ENCODE data around the gene CD55. TPM values are rescaled to one million over a fixed set of nuclear protein-coding genes. Genes with fewer than 3 reads are reported as not detected.
A peak's percentile ranks its signal among the peaks of the same experiment; 100 is the strongest.

The CD55 gene
- total RNA-seq, 1 donor from 2014 or later: 30.6 TPM

DNA sequence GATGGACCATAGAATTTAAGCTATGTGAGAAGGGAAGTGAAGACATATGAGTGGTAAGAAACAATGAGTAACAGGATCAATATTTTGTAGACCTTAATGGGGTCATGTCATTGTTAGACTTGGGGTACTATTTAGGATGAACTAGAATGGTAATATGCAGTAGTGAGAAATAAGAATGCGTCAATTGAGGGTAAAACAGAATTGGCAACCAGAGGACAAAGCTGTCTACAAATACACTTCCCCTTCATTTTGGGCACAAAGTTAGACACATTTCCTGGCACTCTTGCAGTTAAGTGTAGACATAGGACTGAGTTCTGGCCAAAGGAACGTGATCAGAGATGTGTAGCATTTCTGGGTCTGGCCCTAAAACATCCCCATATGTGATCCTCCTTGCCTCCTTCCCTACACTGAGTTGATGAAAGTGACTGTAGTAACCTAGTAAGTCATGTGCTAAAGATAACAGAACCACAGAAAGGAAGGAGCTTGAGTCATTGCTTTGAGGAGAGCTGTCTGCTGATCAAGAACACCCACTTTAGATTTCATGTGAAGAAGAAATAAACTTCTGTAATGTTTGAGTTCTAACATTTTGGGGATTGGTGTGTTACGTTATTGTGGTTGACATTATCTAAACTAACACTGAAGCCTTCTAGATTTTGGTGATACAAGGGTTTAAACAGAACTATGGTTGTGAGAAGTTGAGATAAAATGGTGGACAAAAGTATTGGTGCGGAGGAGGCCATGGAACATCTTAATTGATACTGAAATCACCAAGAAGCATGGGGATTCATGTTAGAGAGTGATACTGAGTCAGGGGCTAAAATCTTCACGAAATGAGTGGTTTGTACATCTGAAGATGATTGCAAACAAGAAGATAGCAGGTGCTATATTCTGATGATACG, 41.7 kb downstream of the CD55 start:
- DNase-seq: no peak

DNA sequence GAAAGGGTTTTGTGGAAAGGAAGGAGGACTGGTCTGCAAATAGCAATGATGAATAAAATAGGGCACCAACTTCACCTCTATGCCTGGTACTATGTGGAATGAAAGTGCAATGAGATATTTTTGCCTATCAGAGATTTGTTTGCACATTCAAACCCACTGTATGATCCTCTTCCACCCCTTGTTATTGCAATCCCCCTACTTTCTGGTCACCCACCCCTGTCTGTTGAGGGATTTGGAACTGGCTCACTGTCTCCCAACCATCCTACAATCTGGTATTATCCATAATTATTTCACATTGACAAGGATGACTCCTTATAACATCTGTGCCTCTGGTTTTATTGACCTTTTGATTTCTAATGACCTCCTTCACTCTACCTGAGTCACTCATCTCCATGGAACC, 42.4 kb downstream of the CD55 start:
- no peak for DNase-seq

DNA sequence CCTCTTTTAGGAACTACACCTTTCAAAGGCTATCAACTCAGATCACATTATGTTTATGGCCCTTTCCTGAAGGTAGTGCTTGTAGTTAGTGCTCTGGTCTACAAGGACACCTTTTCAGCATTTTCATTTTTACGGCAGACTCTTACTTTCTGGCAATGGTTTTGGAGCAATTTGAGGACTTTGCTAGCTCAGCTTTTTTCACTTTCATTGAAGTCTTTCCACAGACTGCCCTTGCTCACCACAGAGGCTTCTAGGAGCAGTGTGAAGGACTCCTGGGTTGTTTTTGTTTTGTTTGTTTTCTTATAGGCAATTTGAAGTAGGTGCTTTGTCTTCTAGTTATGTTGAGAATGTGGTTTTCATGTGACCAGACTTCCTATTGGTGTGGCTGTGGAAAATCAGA, 43.1 kb downstream of the CD55 start:
- DNase-seq: no peak

DNA sequence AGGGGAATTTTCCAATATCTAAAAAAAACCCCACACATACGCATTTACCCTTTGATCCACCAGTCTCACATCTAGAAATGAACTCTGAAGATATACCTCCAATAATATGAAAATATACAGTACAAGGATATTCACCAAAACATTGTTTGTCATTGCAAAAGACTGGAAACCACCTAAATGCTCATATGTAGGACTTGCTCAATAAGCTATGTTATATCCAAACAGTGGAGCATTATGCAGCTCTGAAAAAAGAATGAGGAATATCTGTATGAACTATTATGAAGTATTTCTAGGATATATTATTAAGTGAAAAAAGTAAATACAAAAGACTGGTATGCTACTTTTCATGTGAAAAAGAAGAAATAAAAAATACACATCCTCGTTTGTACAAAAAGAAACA, 43.6 kb downstream of the CD55 start:
- no peak for DNase-seq

DNA sequence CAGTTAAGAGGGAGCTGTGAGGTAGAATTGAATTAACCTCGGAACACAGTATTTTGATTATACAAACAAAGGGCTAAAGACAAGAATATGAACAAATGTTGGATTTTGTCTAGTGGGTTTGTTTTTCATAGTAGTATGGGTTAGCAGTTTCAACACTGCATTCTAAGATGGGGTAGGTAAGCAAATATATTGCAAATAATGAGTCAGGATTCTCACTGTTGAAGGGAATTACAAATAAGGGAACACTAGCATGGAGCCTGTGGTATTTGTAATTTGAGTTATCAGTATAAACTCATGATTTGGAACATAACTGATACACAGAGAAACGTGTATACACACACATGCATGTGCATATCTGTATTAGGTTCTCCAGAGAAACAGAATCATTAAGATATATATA, 44.5 kb downstream of the CD55 start:
- no peak for DNase-seq

DNA sequence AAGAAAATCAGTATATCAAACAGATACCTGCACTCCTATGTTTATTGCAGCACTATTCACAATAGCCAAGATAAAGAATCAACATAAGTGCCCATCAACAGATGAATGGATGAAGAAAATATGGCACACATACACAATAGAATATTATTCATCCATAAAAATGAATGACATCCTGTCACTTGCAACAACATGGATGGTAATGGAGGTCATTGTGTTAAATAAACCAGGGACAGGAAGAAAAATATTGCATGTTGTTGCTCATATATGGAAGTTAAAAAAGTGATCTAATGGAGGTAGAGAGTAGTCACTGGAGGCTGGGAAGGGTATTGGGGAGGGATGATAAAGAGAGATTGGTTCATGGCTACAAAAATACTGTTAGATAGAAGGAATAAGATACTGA, 67.2 kb downstream of the CD55 start:
- no peak for DNase-seq

DNA sequence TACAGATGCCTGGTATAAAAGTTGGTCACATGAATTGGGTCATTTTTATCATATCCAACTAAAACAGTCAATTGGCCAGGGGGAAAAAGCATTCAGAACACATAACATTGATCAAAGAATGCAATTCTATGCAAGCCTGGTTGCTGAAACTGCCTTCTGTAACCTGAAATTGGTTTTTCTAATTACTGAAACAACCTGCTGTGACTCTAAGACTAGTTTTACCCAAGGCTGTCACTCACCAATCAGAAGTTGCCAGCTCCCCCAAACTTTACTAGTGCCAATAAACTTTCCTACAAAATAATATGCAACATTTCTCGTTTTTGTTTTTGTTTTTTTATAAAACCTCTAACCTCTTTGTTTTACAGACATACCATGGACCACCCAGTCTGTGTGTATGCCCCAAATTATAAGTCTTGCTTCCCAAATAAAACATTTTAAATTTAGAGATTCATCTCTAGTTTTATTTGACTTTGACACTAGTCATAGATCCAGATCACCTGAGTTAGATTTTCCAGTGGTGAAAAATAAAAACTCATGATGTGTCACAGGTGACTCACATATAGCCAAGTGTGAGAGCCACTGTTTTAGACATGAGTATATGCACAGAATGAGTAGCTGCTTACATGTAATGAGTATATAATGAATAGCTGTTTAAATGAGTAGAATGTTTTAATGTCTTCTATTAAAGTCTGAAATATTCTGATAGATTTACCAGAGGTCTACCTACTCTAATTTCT, 68.4 kb downstream of the CD55 start:
- DNase-seq: no peak

DNA sequence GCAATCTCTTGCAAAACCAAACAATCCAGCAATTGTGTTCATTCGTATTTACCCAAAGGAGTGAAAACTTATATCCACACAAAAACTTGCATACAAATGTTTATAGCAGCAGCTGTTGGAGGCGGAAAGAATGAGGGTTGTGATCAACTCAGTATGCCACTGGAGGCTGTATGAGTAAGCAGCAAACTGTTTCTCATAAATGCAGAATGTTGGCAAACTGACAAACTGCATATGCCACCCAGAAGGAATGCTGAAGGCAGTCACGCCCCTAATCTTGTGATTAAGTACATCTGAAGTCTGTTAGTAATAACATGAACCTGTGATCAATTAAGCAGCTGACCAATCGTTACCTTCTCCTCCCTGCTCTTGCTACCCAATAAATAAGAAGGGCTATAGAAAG, 72.1 kb downstream of the CD55 start:
- peak; percentile 48 for DNase-seq

DNA sequence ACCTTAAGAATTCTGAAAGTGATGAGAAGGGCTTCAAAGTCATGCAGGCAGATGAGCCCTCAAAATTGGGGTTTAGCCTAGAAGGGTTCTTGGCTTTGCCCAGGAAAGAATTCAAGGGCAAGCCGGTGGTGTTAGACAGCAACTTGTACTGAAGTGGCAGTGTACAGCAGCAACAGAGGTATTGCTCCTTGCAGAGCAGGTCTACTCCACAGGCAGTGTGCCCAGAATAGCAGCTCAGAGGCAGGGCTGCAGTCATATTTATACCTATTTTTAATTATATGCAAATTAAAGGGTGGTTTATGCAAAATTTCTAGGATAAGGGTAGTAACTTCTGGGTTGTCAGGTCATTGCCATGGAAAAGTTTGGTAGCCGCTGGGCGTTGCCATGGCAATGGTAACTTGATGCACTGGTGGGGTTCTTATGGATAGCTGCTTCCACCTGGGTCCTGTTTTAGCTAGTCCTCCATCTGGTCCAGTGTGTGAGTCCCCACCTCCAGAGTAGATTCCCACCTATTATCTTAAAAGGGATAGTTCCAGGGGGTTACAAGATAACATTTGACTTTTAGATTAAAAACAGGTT, 74.8 kb downstream of the CD55 start:
- DNase-seq: no peak

DNA sequence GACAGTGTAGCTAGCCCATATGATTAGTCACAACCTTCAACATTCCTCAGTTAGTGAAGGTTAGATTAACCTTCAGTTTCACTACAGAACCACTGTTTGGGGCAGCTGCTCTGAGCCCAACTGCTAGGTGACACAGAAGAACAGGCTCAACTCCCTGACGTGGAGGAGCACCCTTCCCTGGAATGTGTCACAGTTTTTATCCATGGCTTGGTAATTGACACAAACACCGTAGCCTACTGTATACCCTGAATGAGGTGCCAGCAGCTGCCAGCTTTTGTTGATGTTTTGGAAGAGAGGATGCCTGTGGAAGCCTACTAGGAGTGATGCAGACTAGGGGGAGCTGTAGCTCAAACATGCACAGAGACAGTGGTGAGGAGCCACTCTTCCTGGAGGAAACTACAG, 76.0 kb downstream of the CD55 start:
- no peak for DNase-seq

DNA sequence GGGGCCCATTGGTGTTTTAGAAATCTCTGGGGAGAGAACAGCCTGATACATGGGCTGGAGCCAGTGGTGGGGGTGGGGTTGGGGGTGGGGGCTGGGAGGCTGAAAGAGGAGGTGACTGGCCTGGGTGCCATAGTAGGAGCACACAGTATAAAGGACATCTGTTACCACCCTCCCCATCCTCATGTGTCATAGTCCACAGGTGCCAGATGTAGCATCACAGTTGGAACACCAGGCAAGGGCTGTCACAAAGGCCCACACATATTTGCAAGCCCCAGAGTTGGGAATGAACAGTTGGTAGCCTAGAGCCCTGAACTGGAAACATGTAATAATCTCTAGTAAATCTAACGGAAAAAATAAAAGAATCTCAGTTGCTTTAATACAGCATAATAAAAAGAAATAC, 77.5 kb downstream of the CD55 start:
- DNase-seq: no peak

DNA sequence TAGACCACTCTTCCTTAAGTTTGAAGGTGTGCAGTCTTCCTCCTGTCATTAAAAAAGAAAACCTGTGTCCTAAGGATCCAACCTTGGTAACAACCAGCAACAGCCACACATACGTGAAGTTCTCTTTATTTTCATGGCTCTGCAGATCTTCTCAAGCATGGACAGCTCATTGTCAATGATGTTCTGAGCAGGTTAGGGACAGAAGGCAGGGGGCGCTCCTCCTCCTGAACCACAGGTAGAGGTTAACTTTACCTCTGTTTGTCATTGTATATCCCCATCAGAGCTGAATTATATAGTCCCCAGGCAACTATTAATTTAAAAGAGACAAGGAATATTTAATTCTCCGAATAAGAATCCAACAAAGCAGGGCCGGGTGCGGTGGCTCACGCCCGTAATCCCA, 80.1 kb downstream of the CD55 start:
- DNase-seq: no peak

DNA sequence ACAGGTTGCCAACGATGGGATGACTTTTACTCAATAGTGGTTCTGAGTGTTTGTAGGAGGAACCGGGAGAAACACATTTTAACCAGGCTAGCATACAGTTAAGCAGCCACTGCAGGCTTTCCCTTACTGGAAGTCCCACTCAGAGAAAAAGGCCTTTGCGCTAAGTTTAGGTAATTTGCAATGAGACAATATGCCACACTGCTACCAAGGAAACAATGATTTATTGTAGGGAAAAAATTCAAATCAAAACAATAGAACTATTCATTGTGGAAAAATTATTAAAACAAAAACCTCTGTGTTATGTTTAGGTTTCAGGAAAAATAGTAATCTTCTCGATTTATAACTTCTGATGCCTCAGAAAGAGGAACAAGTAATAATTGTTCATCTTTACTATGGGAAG, 81.3 kb downstream of the CD55 start:
- DNase-seq: no peak

DNA sequence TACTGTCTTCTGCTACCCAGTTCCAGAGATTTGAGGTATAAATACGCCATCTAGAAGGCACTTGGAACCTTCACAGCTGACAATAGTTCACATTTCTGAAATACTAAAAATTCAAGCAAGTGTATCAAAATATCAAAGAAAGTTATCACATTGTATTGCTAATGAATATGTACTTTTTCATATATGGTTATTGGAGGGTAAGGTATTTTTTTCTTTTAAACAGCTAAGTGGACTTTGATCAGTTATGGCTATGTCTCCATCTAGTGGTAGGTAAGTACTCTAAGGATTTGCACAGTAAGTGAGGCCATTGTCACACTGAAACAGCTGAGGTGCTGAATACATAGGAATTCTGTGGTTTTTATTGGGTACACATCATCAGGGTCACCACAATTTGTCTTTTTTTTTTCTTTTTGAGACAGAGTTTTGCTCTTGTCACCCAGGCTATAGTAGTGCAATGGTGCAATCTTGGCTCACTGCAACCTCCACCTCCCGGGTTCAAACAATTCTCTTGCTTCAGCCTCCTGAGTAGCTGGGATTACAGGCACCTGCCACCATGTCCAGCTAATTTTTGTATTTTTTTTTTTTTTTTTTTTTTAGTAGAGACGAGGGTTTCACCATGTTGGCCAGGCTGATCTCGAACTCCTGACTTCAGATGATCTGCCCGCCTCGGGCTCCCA, 83.5 kb downstream of the CD55 start:
- DNase-seq: peak; percentile 72

DNA sequence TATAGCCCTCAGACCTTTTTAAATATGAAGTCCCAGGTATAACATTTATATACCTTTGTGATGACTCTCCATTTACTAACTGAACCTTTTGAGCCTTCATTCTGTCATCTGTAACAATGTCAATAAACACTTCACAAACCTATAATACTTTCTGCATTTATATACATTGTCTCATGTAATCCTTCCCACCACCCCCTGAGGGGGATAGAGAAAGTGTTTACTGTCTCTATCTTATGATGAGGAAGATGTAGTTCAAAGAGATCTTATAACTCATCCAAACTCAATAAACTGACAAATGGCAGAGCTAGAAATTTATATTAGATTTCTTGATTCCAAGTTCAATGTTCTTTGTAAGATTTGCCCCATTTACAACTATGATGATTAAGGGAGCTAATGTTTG, 84.3 kb downstream of the CD55 start:
- no peak for DNase-seq

DNA sequence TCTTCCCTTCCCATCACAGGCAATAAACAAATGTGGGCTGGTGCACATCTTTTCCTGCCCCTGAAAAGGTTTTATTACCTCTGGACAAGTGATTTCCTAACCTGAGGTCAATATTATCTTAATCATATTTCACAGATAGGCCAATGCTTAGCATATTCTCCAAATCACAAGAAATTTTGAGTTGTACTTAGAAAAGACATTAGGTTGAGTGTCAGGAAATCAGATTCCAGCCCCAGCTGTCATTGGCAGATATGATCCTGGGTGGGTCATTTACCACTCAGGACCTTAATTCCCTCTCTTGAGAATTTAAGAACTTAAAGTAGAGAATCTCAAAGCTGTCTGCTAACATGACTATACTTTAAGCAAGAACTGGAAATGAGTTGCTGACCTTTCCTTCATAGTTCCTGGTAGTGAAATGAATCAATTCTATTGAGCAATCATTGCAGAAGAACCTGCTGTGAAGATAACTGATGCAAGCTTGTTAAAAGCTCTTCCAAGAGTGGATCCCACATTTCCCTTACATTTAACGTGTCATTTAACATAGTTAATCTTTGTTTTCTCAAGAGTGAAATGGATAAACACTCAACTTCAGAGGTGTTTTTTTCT, 86.3 kb downstream of the CD55 start:
- no peak for DNase-seq

Other genes with a start within 250 kb of the CD55 start
- gene C4BPB, start 232.8 kb upstream of the CD55 start, total RNA-seq: not detected
- not detected for gene C4BPA, start 217.4 kb upstream of the CD55 start, total RNA-seq
- gene CR2, start 132.7 kb downstream of the CD55 start, total RNA-seq: not detected
- gene CR1, start 174.5 kb downstream of the CD55 start, total RNA-seq: 1.5 TPM